Peyer's patch (tissue), 4 donors: ENCODE measurements around the gene SLC25A17.

Experiments used
- POLR2A ChIP-seq, 2 donors: fragments of 450-650 bp; IDR thresholded peaks; one replicate each; pipeline ENCODE4 v1.5.1; 2017; ENCODE audit warnings: antibody characterized with exemption in 2 of 2, mild to moderate bottlenecking in 2 of 2, moderate library complexity in 2 of 2
- TF ChIP-seq, protein P1 (sequence below), 6 experiments: fragments of 450-650 bp in 4 of 6; fragments of 200-600 bp in 2 of 6; sonication (generic) in 1 of 6; IDR thresholded peaks; one replicate each; pipeline ENCODE4 v1.5.1; 2017 to 2019; ENCODE audit warnings: antibody characterized with exemption in 6 of 6, mild to moderate bottlenecking in 3 of 6, moderate library complexity in 1 of 6

DNA sequence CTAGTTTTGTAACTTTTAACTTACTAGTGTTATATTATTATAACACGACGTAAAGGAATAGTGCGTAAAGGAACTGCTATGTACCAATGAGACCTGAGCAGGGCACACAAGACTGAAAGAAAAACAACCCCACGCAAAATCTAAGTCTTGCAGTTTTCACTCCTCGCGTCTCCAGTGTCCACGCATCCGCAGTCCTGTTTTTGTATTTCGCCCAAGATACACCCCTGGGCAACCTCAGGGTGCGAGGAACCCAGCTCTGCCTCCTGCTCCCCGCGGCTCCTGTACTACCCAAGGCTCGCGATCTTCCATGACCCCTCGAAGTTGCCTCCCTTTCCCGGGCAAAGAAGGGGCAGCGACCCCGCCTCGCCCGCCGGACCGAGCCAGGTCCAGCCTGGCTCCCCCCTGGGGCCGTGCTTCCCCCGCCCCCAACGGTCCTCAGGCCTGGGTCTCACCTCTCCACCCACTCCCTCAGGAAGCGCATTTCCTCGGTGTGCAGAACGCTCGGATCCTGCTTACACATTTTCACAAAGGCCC, 36.9 kb upstream of the SLC25A17 start:
- TF ChIP-seq, protein P1, sequence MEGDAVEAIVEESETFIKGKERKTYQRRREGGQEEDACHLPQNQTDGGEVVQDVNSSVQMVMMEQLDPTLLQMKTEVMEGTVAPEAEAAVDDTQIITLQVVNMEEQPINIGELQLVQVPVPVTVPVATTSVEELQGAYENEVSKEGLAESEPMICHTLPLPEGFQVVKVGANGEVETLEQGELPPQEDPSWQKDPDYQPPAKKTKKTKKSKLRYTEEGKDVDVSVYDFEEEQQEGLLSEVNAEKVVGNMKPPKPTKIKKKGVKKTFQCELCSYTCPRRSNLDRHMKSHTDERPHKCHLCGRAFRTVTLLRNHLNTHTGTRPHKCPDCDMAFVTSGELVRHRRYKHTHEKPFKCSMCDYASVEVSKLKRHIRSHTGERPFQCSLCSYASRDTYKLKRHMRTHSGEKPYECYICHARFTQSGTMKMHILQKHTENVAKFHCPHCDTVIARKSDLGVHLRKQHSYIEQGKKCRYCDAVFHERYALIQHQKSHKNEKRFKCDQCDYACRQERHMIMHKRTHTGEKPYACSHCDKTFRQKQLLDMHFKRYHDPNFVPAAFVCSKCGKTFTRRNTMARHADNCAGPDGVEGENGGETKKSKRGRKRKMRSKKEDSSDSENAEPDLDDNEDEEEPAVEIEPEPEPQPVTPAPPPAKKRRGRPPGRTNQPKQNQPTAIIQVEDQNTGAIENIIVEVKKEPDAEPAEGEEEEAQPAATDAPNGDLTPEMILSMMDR (IDR thresholded peaks at IDR 0.05), result no peak
- no peak for TF ChIP-seq POLR2A (IDR thresholded peaks at IDR 0.05)
